IPS DF 6.9 (cell line): ENCODE data around the gene CLHC1.

ENCODE experiments used
- DNase-seq: peaks from one replicate; pipeline ENCODE4 v3.0.0-alpha.2; 2013; ENCODE audit warnings: low read depth, low spot score
- H3K27ac ChIP-seq: one replicate; pipeline ENCODE4 v1.5.1; 2013; ENCODE audit warnings: low read length, control low read depth
- H3K27me3 ChIP-seq: 2 replicates; pipeline ENCODE4 v1.6.1; 2013; ENCODE audit warnings: mild to moderate bottlenecking, low read length; ENCODE audit not compliant: control insufficient read depth, insufficient read depth
- H3K36me3 ChIP-seq: 2 replicates; pipeline ENCODE4 v1.6.1; 2013; ENCODE audit warnings: low read length; ENCODE audit not compliant: control insufficient read depth, insufficient read depth
- H3K4me1 ChIP-seq: 2 replicates; pipeline ENCODE4 v1.6.1; 2013; ENCODE audit warnings: low read length; ENCODE audit not compliant: control insufficient read depth, insufficient read depth
- H3K4me3 ChIP-seq: 2 replicates; pipeline ENCODE4 v1.5.1; 2013; ENCODE audit warnings: mild to moderate bottlenecking, low read length
- H3K9me3 ChIP-seq: 2 replicates; pipeline ENCODE4 v1.6.1; 2013; ENCODE audit warnings: low read length, inconsistent platforms; ENCODE audit not compliant: control insufficient read depth, insufficient read depth
- WGBS: extraction: QIAGEN DNeasy Blood & Tissue Kit; methylation state at CpG from one replicate; pipeline ENCODE4 v1.1.7; 2013; ENCODE audit warnings: mixed read lengths, missing lambda C conversion rate; ENCODE audit not compliant: insufficient read length, insufficient coverage; 5-methylcytosine and 5-hydroxymethylcytosine counted together

CLHC1 gene

GRCh38 chr2:55159752-55160151, 72.3 kb downstream of the CLHC1 start:
- Histone ChIP-seq H3K4me1 (peaks cover 4% of the 10 kb centered on the region; the same call in 1 of the 2 replicates), H3K36me3 (no peaks in the 10 kb centered on the region), H3K4me3 (no peak overlapping the region), H3K9me3 (no peaks in the 10 kb centered on the region), H3K27me3 (no peaks in the 10 kb centered on the region), H3K27ac (no peak overlapping the region)
- WGBS: no CpG with 5 or more reads among the region's 2 CpGs
- no peak for DNase-seq

GRCh38 chr2:55159037-55159651, 72.9 kb downstream of the CLHC1 start:
- no CpG with 5 or more reads among the region's 4 CpGs for WGBS
- DNase-seq: no peak

GRCh38 chr2:55158111-55158814, 73.8 kb downstream of the CLHC1 start:
- Histone ChIP-seq H3K27ac (no peak overlapping the region), H3K9me3 (no peaks in the 10 kb centered on the region), H3K4me3 (no peak overlapping the region), H3K27me3 (no peaks in the 10 kb centered on the region), H3K4me1 (peaks cover 2% of the 10 kb centered on the region; the same call in 1 of the 2 replicates), H3K36me3 (no peaks in the 10 kb centered on the region)
- DNase-seq: no peak
- no CpG with 5 or more reads among the region's 10 CpGs for WGBS

More at GRCh38 chr2:55159037-55159651, 72.9 kb downstream of the CLHC1 start:
- H3K27ac ChIP-seq: no peak overlapping the region
- H3K36me3 ChIP-seq: no peaks in the 10 kb centered on the region
- peaks cover 3% of the 10 kb centered on the region; the same call in 1 of the 2 replicates for H3K4me1 ChIP-seq
- H3K4me3 ChIP-seq: no peak overlapping the region
- no peaks in the 10 kb centered on the region for H3K27me3 ChIP-seq
- H3K9me3 ChIP-seq: no peaks in the 10 kb centered on the region

GRCh38 chr2:55157474-55157884, 74.6 kb downstream of the CLHC1 start:
- no peak for DNase-seq
- no peak overlapping the region for H3K27ac ChIP-seq

GRCh38 chr2:55156984-55157383, 75.1 kb downstream of the CLHC1 start:
- Histone ChIP-seq H3K9me3 (no peaks in the 10 kb centered on the region), H3K27ac (no peak overlapping the region), H3K36me3 (no peaks in the 10 kb centered on the region), H3K27me3 (no peaks in the 10 kb centered on the region), H3K4me1 (peaks cover 2% of the 10 kb centered on the region; the same call in 1 of the 2 replicates), H3K4me3 (no peak overlapping the region)
- no peak for DNase-seq
- no CpG with 5 or more reads among the region's 2 CpGs for WGBS

More at GRCh38 chr2:55157474-55157884, 74.6 kb downstream of the CLHC1 start:
- no peaks in the 10 kb centered on the region for H3K9me3 ChIP-seq
- no peaks in the 10 kb centered on the region for H3K36me3 ChIP-seq
- WGBS: no CpG with 5 or more reads among the region's 2 CpGs
- H3K4me3 ChIP-seq: no peak overlapping the region
- no peaks in the 10 kb centered on the region for H3K27me3 ChIP-seq
- peaks cover 2% of the 10 kb centered on the region; the same call in 1 of the 2 replicates for H3K4me1 ChIP-seq

GRCh38 chr2:55156326-55156725, 75.8 kb downstream of the CLHC1 start:
- H3K27ac ChIP-seq: no peak overlapping the region
- H3K4me1 ChIP-seq: peaks cover 2% of the 10 kb centered on the region; the same call in 1 of the 2 replicates
- no peaks in the 10 kb centered on the region for H3K27me3 ChIP-seq
- H3K4me3 ChIP-seq: no peak overlapping the region
- no peaks in the 10 kb centered on the region for H3K9me3 ChIP-seq
- H3K36me3 ChIP-seq: no peaks in the 10 kb centered on the region
- no peak for DNase-seq
- no CpG with 5 or more reads among the region's 2 CpGs for WGBS

- no peak for DNase-seq
- H3K4me1 ChIP-seq: peaks cover 2% of the 10 kb centered on the region; the same call in 1 of the 2 replicates
- no CpG with 5 or more reads among the region's 1 CpG for WGBS
These were observed 76.3 kb downstream of the CLHC1 start for GRCh38 chr2:55155764-55156281.

GRCh38 chr2:55155206-55155605, 76.9 kb downstream of the CLHC1 start:
- H3K4me1 ChIP-seq: peaks cover 2% of the 10 kb centered on the region; the same call in 1 of the 2 replicates
- no peak overlapping the region for H3K27ac ChIP-seq
- H3K4me3 ChIP-seq: no peak overlapping the region
- no CpG with 5 or more reads among the region's 4 CpGs for WGBS
- DNase-seq: no peak
- H3K27me3 ChIP-seq: no peaks in the 10 kb centered on the region
- H3K9me3 ChIP-seq: no peaks in the 10 kb centered on the region
- no peaks in the 10 kb centered on the region for H3K36me3 ChIP-seq

More at GRCh38 chr2:55155764-55156281, 76.3 kb downstream of the CLHC1 start:
- Histone ChIP-seq H3K36me3 (no peaks in the 10 kb centered on the region), H3K27me3 (no peaks in the 10 kb centered on the region), H3K9me3 (no peaks in the 10 kb centered on the region), H3K27ac (no peak overlapping the region), H3K4me3 (no peak overlapping the region)

GRCh38 chr2:55154525-55155030, 77.5 kb downstream of the CLHC1 start:
- no peak overlapping the region for H3K4me3 ChIP-seq
- no peaks in the 10 kb centered on the region for H3K36me3 ChIP-seq
- no peak overlapping the region for H3K27ac ChIP-seq
- WGBS: no CpG with 5 or more reads among the region's 3 CpGs
- no peak for DNase-seq
- peaks cover 2% of the 10 kb centered on the region; the same call in 1 of the 2 replicates for H3K4me1 ChIP-seq
- no peaks in the 10 kb centered on the region for H3K27me3 ChIP-seq
- no peaks in the 10 kb centered on the region for H3K9me3 ChIP-seq

GRCh38 chr2:55153584-55154299, 78.4 kb downstream of the CLHC1 start:
- H3K9me3 ChIP-seq: no peaks in the 10 kb centered on the region
- DNase-seq: no peak
- H3K27me3 ChIP-seq: no peaks in the 10 kb centered on the region
- peaks cover 2% of the 10 kb centered on the region; the same call in 1 of the 2 replicates for H3K4me1 ChIP-seq
- no peaks in the 10 kb centered on the region for H3K36me3 ChIP-seq
- no peak overlapping the region for H3K4me3 ChIP-seq
- WGBS: no CpG with 5 or more reads among the region's 10 CpGs
- no peak overlapping the region for H3K27ac ChIP-seq
